Panc1 (cell line): Measurements from ENCODE around the gene HOXA7. TPM values are rescaled to one million over a fixed set of nuclear protein-coding genes. Genes with fewer than 3 reads are reported as not detected.

ENCODE experiments used
- ATAC-seq: fragments of 200-7000 bp; cut with Tn5 transposase; 2 replicates; pipeline ENCODE4 v1.9.1; 2020; ENCODE audit warnings: mild to moderate bottlenecking, moderate library complexity
- BruUV-seq: library from RNA; stranded (reverse); fragments of 400-500 nt; replicated peaks from 2 replicates; lab custom pipeline; 2021; lab: Mats Ljungman, UMichigan
- CTCF ChIA-PET: fragments of 300-600 bp; sonication (Branson Sonifier 250); formaldehyde crosslinking; loops from one replicate; lab custom pipeline; 2022; ENCODE audit warnings: antibody characterized with exemption; lab: Charles Lee
- POLR2A ChIA-PET: fragments of 300-600 bp; sonication (Branson Sonifier 250); formaldehyde crosslinking; loops from one replicate; lab custom pipeline; 2022; ENCODE audit warnings: antibody characterized with exemption; lab: Charles Lee
- DNase-seq: peaks from one replicate; pipeline ENCODE4 v3.0.0-alpha.2; 2010; ENCODE audit warnings: low read depth, low spot score
- H3K27ac ChIP-seq: 2 replicates; pipeline ENCODE4 v1.5.1; 2011; ENCODE audit warnings: mild to moderate bottlenecking, low read length, inconsistent platforms
- H3K27me3 ChIP-seq: fragments of 200-500 bp; sonication (Bioruptor generic); 2 replicates; pipeline ENCODE4 v1.6.0; 2014; ENCODE audit warnings: low read length, inconsistent platforms; ENCODE audit not compliant: control insufficient read depth, insufficient read depth
- H3K36me3 ChIP-seq: fragments of 200-500 bp; sonication (Bioruptor generic); 2 replicates; pipeline ENCODE4 v1.5.1; 2014; ENCODE audit warnings: inconsistent platforms, mild to moderate bottlenecking, low read length, moderate library complexity; ENCODE audit not compliant: control insufficient read depth, insufficient read depth
- H3K4me1 ChIP-seq: 2 replicates; pipeline ENCODE4 v1.5.1; 2011; ENCODE audit warnings: inconsistent platforms, mild to moderate bottlenecking, low read length, moderate library complexity; ENCODE audit not compliant: control insufficient read depth, insufficient read depth
- H3K4me3 ChIP-seq, 2 experiments: 2 replicates each; pipeline ENCODE4 v1.5.1; 2011 to 2012; ENCODE audit warnings: low read depth in 2 of 2, low read length in 2 of 2, mild to moderate bottlenecking in 2 of 2, inconsistent platforms in 1 of 2, moderate library complexity in 1 of 2
- H3K9me3 ChIP-seq: fragments of 200-500 bp; sonication (Bioruptor generic); 2 replicates; pipeline ENCODE4 v1.5.1; 2014; ENCODE audit warnings: low read depth, mild to moderate bottlenecking, inconsistent platforms, low read length, moderate library complexity; ENCODE audit not compliant: control insufficient read depth, insufficient read depth
- POLR2AphosphoS5 ChIP-seq: IDR thresholded peaks from 2 replicates; pipeline ENCODE4 v1.6.1; 2012; ENCODE audit warnings: mild to moderate bottlenecking, low read depth, low read length, moderate library complexity
- SIN3A ChIP-seq: IDR thresholded peaks from 2 replicates; pipeline ENCODE4 v1.6.1; 2012; ENCODE audit warnings: low read depth, mild to moderate bottlenecking, low read length, moderate library complexity, borderline replicate concordance; ENCODE audit not compliant: insufficient read depth
- TCF7L2 ChIP-seq: IDR thresholded peaks from 2 replicates; pipeline ENCODE4 v1.6.1; 2011; ENCODE audit warnings: mild to moderate bottlenecking, low read depth, low read length, inconsistent platforms
- in situ Hi-C: cut with HindIII; loops from 2 replicates; pipeline ENCODE4 v1.10.0; 2016; ENCODE audit warnings: low sequenced_read_pairs, low pct_unique_long_range_greater_than_20kb
- intact Hi-C: fragments of 100-400 bp; cut with micrococcal nuclease; formaldehyde crosslinking; loops from one replicate; pipeline ENCODE4 v1.10.0; 2022; ENCODE audit not compliant: unreplicated experiment
- total RNA-seq: library from RNA; stranded (reverse); gene quantifications from one replicate; pipeline ENCODE4 v1.2.1, GENCODE V29; 2021; ENCODE audit not compliant: unreplicated experiment
- TF ChIP-seq, protein P1 (sequence below), 2 experiments: IDR thresholded peaks; 2 replicates each; pipeline ENCODE4 v1.6.1; 2011 to 2012; ENCODE audit warnings: low read depth in 2 of 2, control low read depth in 1 of 2, low read length in 1 of 2, mild to moderate bottlenecking in 1 of 2, moderate library complexity in 1 of 2; ENCODE audit not compliant: insufficient read depth in 1 of 2
- TF ChIP-seq, protein P2 (sequence below): fragments of 450-650 bp; IDR thresholded peaks from 2 replicates; pipeline ENCODE4 v1.5.1; 2017; ENCODE audit warnings: mild to moderate bottlenecking

The HOXA7 gene
- total RNA-seq, 1 experiment from 2014 or later = not detected

GRCh38 chr7:27169658-27170425 is 13.4 kb upstream of the HOXA7 start:
- intact Hi-C loops (no loop called here), in situ Hi-C loops (no loop called here)
- H3K27me3 ChIP-seq = no peaks in the 10 kb centered on the region
- peaks cover 5% of the 10 kb centered on the region; the same call in 1 of the 2 replicates for H3K4me1 ChIP-seq
- H3K36me3 ChIP-seq = no peaks in the 10 kb centered on the region
- POLR2A ChIA-PET = no interaction called here
- ATAC-seq = peak; percentile 43
- H3K4me3 ChIP-seq = peak overlapping the region; percentile 20 to 42; a peak in 3 of 4 replicates
- DNase-seq = no peak
- H3K9me3 ChIP-seq = no peaks in the 10 kb centered on the region
- no peak overlapping the region for H3K27ac ChIP-seq
- CTCF ChIA-PET = interaction anchor here (1.4 kb wide), 1 partner anchor 10 kb away, joined by 4 read pairs; no protein-coding TSS in a partner anchor
- BruUV-seq = no TSS peak
- TF ChIP-seq, protein P1, sequence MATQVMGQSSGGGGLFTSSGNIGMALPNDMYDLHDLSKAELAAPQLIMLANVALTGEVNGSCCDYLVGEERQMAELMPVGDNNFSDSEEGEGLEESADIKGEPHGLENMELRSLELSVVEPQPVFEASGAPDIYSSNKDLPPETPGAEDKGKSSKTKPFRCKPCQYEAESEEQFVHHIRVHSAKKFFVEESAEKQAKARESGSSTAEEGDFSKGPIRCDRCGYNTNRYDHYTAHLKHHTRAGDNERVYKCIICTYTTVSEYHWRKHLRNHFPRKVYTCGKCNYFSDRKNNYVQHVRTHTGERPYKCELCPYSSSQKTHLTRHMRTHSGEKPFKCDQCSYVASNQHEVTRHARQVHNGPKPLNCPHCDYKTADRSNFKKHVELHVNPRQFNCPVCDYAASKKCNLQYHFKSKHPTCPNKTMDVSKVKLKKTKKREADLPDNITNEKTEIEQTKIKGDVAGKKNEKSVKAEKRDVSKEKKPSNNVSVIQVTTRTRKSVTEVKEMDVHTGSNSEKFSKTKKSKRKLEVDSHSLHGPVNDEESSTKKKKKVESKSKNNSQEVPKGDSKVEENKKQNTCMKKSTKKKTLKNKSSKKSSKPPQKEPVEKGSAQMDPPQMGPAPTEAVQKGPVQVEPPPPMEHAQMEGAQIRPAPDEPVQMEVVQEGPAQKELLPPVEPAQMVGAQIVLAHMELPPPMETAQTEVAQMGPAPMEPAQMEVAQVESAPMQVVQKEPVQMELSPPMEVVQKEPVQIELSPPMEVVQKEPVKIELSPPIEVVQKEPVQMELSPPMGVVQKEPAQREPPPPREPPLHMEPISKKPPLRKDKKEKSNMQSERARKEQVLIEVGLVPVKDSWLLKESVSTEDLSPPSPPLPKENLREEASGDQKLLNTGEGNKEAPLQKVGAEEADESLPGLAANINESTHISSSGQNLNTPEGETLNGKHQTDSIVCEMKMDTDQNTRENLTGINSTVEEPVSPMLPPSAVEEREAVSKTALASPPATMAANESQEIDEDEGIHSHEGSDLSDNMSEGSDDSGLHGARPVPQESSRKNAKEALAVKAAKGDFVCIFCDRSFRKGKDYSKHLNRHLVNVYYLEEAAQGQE (IDR thresholded peaks at IDR 0.05; ENCODE audit: insufficient read depth in 1 of 2, low read depth in 2 of 2, low read length in 1 of 2) = no peak
- no peak for TF ChIP-seq SIN3A
- TF ChIP-seq, protein P2, sequence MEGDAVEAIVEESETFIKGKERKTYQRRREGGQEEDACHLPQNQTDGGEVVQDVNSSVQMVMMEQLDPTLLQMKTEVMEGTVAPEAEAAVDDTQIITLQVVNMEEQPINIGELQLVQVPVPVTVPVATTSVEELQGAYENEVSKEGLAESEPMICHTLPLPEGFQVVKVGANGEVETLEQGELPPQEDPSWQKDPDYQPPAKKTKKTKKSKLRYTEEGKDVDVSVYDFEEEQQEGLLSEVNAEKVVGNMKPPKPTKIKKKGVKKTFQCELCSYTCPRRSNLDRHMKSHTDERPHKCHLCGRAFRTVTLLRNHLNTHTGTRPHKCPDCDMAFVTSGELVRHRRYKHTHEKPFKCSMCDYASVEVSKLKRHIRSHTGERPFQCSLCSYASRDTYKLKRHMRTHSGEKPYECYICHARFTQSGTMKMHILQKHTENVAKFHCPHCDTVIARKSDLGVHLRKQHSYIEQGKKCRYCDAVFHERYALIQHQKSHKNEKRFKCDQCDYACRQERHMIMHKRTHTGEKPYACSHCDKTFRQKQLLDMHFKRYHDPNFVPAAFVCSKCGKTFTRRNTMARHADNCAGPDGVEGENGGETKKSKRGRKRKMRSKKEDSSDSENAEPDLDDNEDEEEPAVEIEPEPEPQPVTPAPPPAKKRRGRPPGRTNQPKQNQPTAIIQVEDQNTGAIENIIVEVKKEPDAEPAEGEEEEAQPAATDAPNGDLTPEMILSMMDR = no peak

GRCh38 chr7:27168265-27168947 is 11.9 kb upstream of the HOXA7 start:
- no peak overlapping the region for H3K4me3 ChIP-seq

More at GRCh38 chr7:27168265-27168947, 11.9 kb upstream of the HOXA7 start:
- in situ Hi-C loops (no loop called here), intact Hi-C loops (no loop called here)
- ATAC-seq (no peak), DNase-seq (no peak)
- Histone ChIP-seq H3K27me3 (no peaks in the 10 kb centered on the region), H3K27ac (no peak overlapping the region), H3K9me3 (no peaks in the 10 kb centered on the region), H3K36me3 (no peaks in the 10 kb centered on the region; the same call in 1 of the 2 replicates), H3K4me1 (peaks cover 5% of the 10 kb centered on the region; the same call in 1 of the 2 replicates)
- POLR2A ChIA-PET = interaction anchor here (0.5 kb wide), 1 partner anchor 380 kb away, joined by 4 read pairs; no protein-coding TSS in a partner anchor
- TF ChIP-seq POLR2AphosphoS5 = no peak
- TF ChIP-seq SIN3A = no peak
- TF ChIP-seq, protein P2 = no peak
- TF ChIP-seq, protein P1 (IDR thresholded peaks at IDR 0.05; ENCODE audit: insufficient read depth in 1 of 2, low read depth in 2 of 2, low read length in 1 of 2) = no peak
- no peak for TF ChIP-seq TCF7L2
- no TSS peak for BruUV-seq
- CTCF ChIA-PET = interaction anchor here (0.5 kb wide), 1 partner anchor 484 kb away, joined by 3 read pairs; no protein-coding TSS in a partner anchor
